HG03139 (cell line): ENCODE measurements around the gene RHBDL1.
A peak's percentile ranks its signal among the peaks of the same experiment; 100 is the strongest.

ENCODE experiments used
- ATAC-seq: cut with Tn5 transposase; IDR thresholded peaks from one replicate; pipeline ENCODE4 v1.9.1; 2021; ENCODE audit not compliant: unreplicated experiment

The RHBDL1 gene

DNA sequence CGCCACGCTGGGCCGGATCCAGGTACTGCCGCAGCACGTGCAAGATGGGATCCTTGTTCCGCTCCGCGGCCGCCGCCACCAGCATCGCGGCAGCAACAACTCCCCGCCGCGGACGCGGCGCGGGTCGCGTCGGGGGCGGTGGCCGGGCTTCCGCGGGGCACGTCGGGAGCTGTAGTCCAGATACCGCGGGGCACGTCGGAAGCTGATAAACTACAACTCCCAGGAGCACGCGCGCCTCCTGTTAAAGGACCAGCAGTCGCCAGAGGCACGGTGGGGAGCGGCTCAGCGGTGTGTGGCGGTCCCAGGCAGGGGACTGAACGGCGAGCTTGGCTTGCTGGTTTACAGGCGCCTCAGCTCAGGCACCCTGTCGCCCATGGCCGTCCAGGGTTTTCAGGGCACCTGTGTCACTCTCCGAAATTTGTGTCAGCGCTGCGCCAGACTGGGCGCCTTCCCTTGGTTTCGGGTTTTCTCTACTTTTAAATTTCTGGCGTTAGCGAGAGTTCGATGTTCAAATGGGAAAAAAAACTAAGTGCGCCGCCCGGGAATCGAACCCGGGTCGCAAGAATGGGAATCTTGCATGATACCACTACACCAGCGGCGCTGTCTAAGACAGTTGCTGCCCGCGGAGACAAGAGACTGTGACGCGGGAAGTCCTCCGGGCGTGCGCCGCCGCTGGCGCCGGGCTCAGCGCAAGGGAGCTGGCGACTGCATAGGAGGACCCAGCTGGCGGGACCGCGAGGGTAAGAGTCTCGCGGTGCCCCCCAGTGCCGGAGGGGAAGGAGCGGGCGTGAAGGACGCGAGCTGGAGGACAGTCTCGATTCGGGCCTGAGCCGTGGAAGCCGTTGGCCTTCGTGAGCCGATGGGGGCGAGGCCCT lies 39.0 kb upstream of the RHBDL1 start, which contains the start of gene METTL26:
TSS of gene METTL26 (minus strand) at position 100 of the 875 bp plus-strand sequence. CDS start at position 85, 15 bp downstream.
- peak; percentile 51 for ATAC-seq

DNA sequence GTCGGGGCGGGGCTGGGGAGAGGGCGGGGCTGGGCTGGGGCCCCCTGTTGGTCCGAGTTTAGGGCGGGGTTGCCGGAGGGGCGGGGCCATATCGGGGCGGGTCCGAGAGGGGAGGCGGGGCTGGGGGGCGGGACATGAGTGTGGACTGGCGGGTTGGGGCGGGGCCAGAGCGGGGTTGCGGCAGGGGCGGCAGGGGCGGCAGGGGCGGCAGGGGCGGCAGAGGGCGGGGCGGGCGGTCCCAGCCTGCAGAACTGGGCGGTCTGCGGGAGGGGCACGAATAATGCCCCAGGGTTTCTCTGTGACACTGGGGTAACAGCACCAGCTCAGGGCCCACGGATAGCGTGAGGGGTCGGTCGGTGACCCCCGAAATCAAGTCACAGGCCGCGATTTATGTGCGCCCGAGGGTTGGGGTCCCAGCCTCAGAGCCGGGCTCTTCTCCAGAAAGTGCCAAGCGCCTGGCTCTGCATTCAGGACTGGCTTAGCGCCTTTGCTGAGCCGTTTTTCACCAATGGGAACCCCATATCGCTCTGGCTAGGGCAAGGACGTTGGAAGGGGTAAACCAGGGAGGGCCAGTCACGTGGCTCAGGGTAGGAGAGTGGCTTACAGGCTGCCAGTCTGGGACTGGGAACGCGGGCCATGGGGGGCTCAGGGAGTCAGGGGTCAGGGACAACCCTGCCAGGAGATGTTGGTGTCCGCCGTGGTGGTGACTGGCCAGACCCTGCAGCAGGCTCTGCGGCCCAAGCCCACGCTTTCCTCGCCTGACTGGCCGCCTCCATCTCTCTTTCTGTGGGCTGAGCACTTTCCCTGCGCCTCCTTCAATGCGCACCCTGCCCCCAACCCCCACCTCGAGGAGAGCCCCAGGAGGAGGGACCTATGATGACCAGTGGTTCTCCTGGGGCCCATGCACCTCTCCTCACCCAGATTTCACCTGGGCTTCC lies 38.1 kb upstream of the RHBDL1 start:
- no peak for ATAC-seq

DNA sequence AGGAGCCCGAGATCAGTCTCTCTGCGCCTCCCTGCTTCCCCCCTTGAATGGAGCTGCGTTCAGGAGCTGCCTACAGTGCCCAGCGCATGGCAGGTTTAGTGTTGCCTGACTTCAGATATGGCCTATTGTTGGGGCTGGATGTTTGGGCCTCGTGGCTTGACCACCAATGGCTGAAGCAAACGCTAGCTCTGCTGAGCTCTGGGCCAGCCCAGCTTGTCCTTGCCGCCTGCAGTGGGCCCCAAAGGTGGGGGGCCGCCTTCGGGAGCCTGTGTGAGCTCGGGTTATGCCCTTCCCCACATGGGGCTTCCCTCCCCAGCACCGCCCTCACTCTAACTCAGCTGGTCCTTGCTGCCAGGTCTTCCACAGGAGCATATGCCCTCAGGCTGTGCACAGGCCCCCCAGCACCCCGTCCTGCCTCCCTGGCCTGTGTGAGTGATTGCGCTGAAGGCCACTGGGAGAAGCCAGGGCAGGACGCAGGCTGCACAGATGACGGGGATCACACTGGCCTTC lies 37.4 kb upstream of the RHBDL1 start:
- no peak for ATAC-seq

- ATAC-seq = no peak
Observed at GRCh38 chr16:638836-639235, 36.6 kb upstream of the RHBDL1 start.

GRCh38 chr16:640614-641013 lies 34.9 kb upstream of the RHBDL1 start:
- ATAC-seq = no peak

GRCh38 chr16:641326-642188 lies 33.9 kb upstream of the RHBDL1 start, which contains the start of gene MCRIP2:
Gene MCRIP2 (plus strand): TSS chr16:641828. CDS start chr16:641992, 164 bp downstream.
- ATAC-seq = no peak

GRCh38 chr16:642189-643049 lies 33.1 kb upstream of the RHBDL1 start:
- no peak for ATAC-seq

- no peak for ATAC-seq
Observed at GRCh38 chr16:643050-643368, 32.5 kb upstream of the RHBDL1 start.

GRCh38 chr16:644556-644955 lies 30.9 kb upstream of the RHBDL1 start:
- no peak for ATAC-seq

DNA sequence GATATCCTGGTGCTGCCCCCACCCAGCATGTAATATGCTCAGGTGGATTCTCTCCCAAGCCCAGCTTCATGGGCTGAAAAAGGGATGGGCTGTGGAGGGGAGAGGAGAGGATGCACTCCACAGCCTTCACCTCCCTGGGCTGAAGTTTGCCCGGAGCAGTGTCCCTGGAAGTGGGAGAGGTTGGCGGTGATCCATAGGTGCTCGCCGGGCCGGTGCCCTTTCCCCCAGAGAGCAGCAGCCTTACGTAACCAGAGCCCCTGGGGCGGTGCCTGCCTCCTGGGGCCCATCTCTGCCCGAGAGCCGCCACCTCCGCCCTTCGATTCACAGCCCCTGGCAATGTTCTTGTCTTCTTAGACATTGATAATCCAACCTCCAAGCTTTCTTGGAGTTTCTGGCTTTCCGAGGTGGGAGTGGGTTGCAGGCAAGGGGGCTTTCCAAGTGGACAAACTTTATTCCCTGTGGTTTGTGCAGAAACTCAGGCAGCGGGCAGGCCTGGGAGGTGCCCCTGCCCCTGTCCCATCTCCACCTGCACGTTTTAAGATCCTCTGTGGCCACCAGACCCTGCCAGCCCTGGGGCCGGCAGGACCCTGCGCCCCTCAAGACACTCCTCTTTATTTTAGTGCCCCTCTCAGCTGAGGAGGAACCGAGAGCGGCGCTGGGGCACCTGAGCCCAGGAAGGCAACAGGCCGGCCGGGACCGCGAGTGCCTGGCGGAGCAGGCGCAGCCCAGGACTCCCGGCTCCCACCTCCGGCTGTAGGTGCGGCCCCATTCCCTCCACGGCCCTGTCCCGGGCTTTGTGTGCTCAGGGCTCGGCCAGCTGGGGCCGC lies 29.4 kb upstream of the RHBDL1 start:
- ATAC-seq = no peak

GRCh38 chr16:646679-647172 lies 28.7 kb upstream of the RHBDL1 start:
- no peak for ATAC-seq

- ATAC-seq = no peak
Observed at GRCh38 chr16:647173-647902, 28.1 kb upstream of the RHBDL1 start.

DNA sequence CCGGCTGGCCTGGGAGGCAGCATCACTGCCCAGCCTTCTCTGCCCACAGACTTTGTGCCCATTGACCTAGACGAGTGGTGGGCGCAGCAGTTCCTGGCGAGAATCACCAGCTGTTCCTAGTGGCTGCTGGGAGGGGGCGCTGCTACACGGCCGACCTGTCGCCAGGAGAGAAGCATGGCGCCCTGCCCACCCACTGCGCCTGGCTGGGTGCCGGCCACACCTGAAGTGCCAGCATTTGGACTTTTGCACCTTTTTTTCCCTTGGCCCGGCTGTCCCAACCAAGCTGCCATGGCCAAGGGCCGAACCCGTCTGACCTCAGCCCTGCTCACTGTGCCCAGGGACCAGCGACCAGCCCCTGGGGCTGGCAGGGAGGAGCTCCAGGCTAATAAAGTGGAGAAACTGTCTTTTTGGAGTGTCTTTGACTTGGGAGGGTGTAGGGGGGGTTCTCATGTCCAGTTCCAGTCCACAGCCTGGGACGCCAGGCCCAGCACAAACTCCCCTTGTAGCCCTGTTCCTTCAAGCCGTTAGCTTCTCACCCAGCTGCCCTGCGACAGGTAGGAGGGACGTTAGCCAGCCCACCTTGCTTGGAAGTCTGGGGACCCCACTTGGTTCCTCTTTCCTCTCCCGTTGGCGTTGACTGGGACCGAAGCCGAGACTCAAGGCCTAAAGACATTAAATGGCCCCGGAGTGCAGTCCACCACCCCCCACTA lies 27.2 kb upstream of the RHBDL1 start:
- ATAC-seq = no peak

DNA sequence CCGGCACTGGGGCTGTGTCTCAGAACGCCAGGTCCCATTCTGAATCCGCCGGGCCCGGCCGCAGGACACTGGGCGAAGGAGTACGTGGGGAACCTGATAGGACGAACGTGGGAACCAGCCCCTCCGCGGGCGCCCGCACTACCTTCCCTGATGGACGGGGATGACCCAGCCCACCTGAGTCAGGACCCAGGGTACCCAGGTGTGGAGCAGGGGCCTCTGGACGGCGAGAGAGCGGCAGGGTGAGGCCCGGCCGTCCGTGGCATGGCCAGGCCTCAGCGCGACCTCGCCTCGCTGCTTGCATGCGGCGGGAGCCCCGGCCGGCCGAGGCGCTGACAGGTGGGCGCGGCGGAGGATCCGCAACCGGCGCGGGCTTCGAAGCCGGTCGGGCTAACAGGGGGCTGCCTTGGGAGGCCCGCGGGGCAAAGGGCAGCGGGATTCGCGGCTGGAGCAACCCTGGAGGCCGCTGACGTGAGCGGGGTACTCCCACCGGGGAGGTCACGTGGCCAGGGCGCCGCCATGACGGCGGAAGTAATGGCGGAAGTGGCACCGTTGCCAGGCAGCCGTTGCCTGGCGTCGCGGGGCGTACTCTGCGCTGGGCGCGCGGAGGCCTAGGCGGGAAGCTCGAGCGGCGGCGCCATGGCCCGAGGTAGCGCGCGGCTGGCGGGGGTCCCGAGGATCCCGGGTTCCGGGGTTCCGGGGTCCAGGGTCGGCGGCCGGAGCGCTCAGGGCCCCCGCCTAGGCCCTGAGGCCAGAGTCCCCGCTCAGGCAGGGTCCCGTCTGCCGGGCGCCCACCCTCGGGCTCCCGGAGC lies 26.5 kb upstream of the RHBDL1 start, which contains the start of gene WDR90:
TSS of gene WDR90 (plus strand) at position 585 of the 809 bp plus-strand sequence. CDS start at position 637, 52 bp downstream.
- ATAC-seq = peak; percentile 77

DNA sequence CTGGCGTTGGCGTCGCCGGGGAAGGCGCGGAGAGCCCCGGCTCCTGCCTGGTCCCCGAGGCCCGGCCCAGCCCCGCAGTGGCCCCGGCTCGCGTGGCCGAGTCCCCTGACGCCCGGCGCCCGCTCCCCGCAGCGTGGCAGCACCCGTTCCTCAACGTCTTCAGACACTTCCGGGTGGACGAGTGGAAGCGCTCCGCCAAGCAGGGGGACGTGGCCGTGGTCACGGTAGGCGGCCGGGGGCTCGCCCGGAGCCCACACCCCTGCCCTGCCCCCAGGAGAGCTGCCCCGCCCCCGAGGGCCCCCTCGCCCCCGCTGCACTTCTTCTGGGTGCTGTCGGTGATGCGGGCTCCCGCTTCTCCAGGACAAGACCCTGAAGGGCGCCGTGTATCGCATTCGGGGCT lies 25.8 kb upstream of the RHBDL1 start:
- peak; percentile 4 for ATAC-seq

GRCh38 chr16:651844-652243 lies 23.6 kb upstream of the RHBDL1 start:
- no peak for ATAC-seq
